H9 (cell line): ENCODE measurements around the gene C2orf66. TPM values are rescaled to one million over a fixed set of nuclear protein-coding genes. Genes with fewer than 3 reads are reported as not detected.

Experiments used
- DNase-seq: peaks from one replicate; pipeline ENCODE4 v3.0.0-alpha.2; 2017
- H2AFZ ChIP-seq: one replicate; pipeline ENCODE4 v1.6.1; 2013; ENCODE audit warnings: mild to moderate bottlenecking, low read length, control low read depth, moderate library complexity
- H2AK5ac ChIP-seq: 2 replicates; pipeline ENCODE4 v1.6.1; 2013; ENCODE audit warnings: low read length, control low read depth, mixed read lengths; ENCODE audit not compliant: insufficient read length
- H2BK120ac ChIP-seq: one replicate; pipeline ENCODE4 v1.6.1; 2013; ENCODE audit warnings: low read depth, mild to moderate bottlenecking, low read length, control low read depth, inconsistent platforms; ENCODE audit not compliant: poor library complexity, severe bottlenecking
- H2BK12ac ChIP-seq: 2 replicates; pipeline ENCODE4 v1.6.1; 2013; ENCODE audit warnings: low read length, control low read depth, mixed read lengths, low read depth; ENCODE audit not compliant: insufficient read length
- H2BK15ac ChIP-seq: 2 replicates; pipeline ENCODE4 v1.6.1; 2013; ENCODE audit warnings: low read depth, low read length, control low read depth
- H2BK20ac ChIP-seq: one replicate; pipeline ENCODE4 v1.6.1; 2013; ENCODE audit warnings: low read depth, mild to moderate bottlenecking, low read length, control low read depth, inconsistent platforms; ENCODE audit not compliant: poor library complexity, severe bottlenecking
- H2BK5ac ChIP-seq: 2 replicates; pipeline ENCODE4 v1.6.1; 2013; ENCODE audit warnings: low read length, control low read depth, mixed read lengths; ENCODE audit not compliant: insufficient read length
- H3K14ac ChIP-seq: 2 replicates; pipeline ENCODE4 v1.6.1; 2013; ENCODE audit warnings: low read length, control low read depth; ENCODE audit not compliant: insufficient read depth
- H3K18ac ChIP-seq: 2 replicates; pipeline ENCODE4 v1.6.1; 2013; ENCODE audit warnings: low read depth, mild to moderate bottlenecking, mixed read lengths, low read length, control low read depth; ENCODE audit not compliant: insufficient read length
- H3K23ac ChIP-seq: 2 replicates; pipeline ENCODE4 v1.6.1; 2013; ENCODE audit warnings: low read length, control low read depth, mixed read lengths, low read depth; ENCODE audit not compliant: insufficient read length
- H3K23me2 ChIP-seq: 2 replicates; pipeline ENCODE4 v1.6.1; 2013; ENCODE audit warnings: low read depth, mild to moderate bottlenecking, mixed read lengths, low read length, control low read depth; ENCODE audit not compliant: insufficient read length, poor library complexity, severe bottlenecking
- H3K27ac ChIP-seq: 2 replicates; pipeline ENCODE4 v1.5.1; 2013; ENCODE audit warnings: low read length, control low read depth, mixed read lengths, low read depth; ENCODE audit not compliant: insufficient read length
- H3K27me3 ChIP-seq: 2 replicates; pipeline ENCODE4 v1.6.1; 2013; ENCODE audit warnings: low read length, control low read depth, inconsistent platforms; ENCODE audit not compliant: insufficient read depth
- H3K4ac ChIP-seq: 2 replicates; pipeline ENCODE4 v1.6.1; 2013; ENCODE audit warnings: low read depth, mild to moderate bottlenecking, control low read depth, inconsistent platforms, low read length, moderate library complexity
- H3K4me1 ChIP-seq: 2 replicates; pipeline ENCODE4 v1.6.1; 2013; ENCODE audit warnings: low read length, control low read depth, inconsistent platforms; ENCODE audit not compliant: insufficient read depth
- H3K4me2 ChIP-seq: 2 replicates; pipeline ENCODE4 v1.6.1; 2013; ENCODE audit warnings: low read length, control low read depth, mixed read lengths; ENCODE audit not compliant: insufficient read length, insufficient read depth
- H3K56ac ChIP-seq: 2 replicates; pipeline ENCODE4 v1.6.1; 2013; ENCODE audit warnings: low read depth, mild to moderate bottlenecking, mixed read lengths, low read length, control low read depth; ENCODE audit not compliant: insufficient read length
- H3K79me1 ChIP-seq: 2 replicates; pipeline ENCODE4 v1.6.1; 2013; ENCODE audit warnings: low read depth, mild to moderate bottlenecking, moderate library complexity, low read length, control low read depth, inconsistent platforms; ENCODE audit not compliant: insufficient read depth, poor library complexity, severe bottlenecking
- H3K79me2 ChIP-seq: 2 replicates; pipeline ENCODE4 v1.6.1; 2013; ENCODE audit warnings: low read length, control low read depth, inconsistent platforms; ENCODE audit not compliant: insufficient read depth
- H3K9ac ChIP-seq: 2 replicates; pipeline ENCODE4 v1.6.1; 2013; ENCODE audit warnings: low read length, control low read depth, mixed read lengths; ENCODE audit not compliant: insufficient read length; ENCODE audit errors: extremely low read depth
- H3K9me3 ChIP-seq: one replicate; pipeline ENCODE4 v1.6.1; 2013; ENCODE audit warnings: low read depth, low read length, inconsistent platforms; ENCODE audit not compliant: control insufficient read depth
- H3T11ph ChIP-seq: one replicate; pipeline ENCODE4 v1.6.1; 2013; ENCODE audit warnings: mild to moderate bottlenecking, low read length, control low read depth, inconsistent platforms
- H4K20me1 ChIP-seq: one replicate; pipeline ENCODE4 v1.6.1; 2013; ENCODE audit not compliant: control insufficient read depth, insufficient read length, insufficient read depth
- H4K5ac ChIP-seq: 2 replicates; pipeline ENCODE4 v1.6.1; 2013; ENCODE audit warnings: low read depth, mild to moderate bottlenecking, mixed read lengths, low read length, control low read depth; ENCODE audit not compliant: insufficient read length
- H4K8ac ChIP-seq: replicated peaks from 2 replicates; pipeline ENCODE4 v1.6.1; 2013; ENCODE audit warnings: low read length, control low read depth, mixed read lengths, low read depth; ENCODE audit not compliant: insufficient read length
- H4K91ac ChIP-seq: 2 replicates; pipeline ENCODE4 v1.6.1; 2013; ENCODE audit warnings: low read depth, mild to moderate bottlenecking, moderate library complexity, mixed read lengths, low read length, control low read depth; ENCODE audit not compliant: insufficient read length
- H3K27ac Mint-ChIP-seq, 3 experiments: 2 replicates in 2 of 3; 3 replicates in 1 of 3; pipeline ENCODE4 v1.8.0; 2020 to 2021; ENCODE audit warnings: mixed read lengths in 3 of 3, mild to moderate bottlenecking in 1 of 3, moderate library complexity in 1 of 3
- H3K27me3 Mint-ChIP-seq: 2 replicates; pipeline ENCODE4 v1.8.0; 2021; ENCODE audit warnings: low read depth, mild to moderate bottlenecking, moderate library complexity, mixed read lengths
- H3K36me3 Mint-ChIP-seq, 3 experiments: 2 replicates in 2 of 3; 3 replicates in 1 of 3; pipeline ENCODE4 v1.8.0; 2020 to 2021; ENCODE audit warnings: low read depth in 3 of 3, mixed read lengths in 3 of 3; ENCODE audit not compliant: insufficient read depth in 1 of 3
- H3K4me1 Mint-ChIP-seq, 2 experiments: 2 replicates each; pipeline ENCODE4 v1.8.0; 2020; ENCODE audit warnings: mixed read lengths in 2 of 2
- H3K4me3 Mint-ChIP-seq, 2 experiments: 2 replicates in 1 of 2; 3 replicates in 1 of 2; pipeline ENCODE4 v1.8.0; 2020 to 2021; ENCODE audit warnings: mild to moderate bottlenecking in 2 of 2, mixed read lengths in 2 of 2, moderate library complexity in 1 of 2
- H3K9me3 Mint-ChIP-seq, 2 experiments: 2 replicates in 1 of 2; 3 replicates in 1 of 2; pipeline ENCODE4 v1.8.0; 2020; ENCODE audit warnings: mild to moderate bottlenecking in 2 of 2, mixed read lengths in 2 of 2, moderate library complexity in 1 of 2
- WGBS: extraction: QIAGEN DNeasy Blood & Tissue Kit; methylation state at CpG from one replicate; pipeline ENCODE4 v1.1.7; 2013; ENCODE audit warnings: missing lambda C conversion rate, low lambda C conversion rate, mixed read lengths; ENCODE audit not compliant: insufficient read length; ENCODE audit errors: extremely low coverage; 5-methylcytosine and 5-hydroxymethylcytosine counted together
- total RNA-seq: library from RNA; stranded (reverse); gene quantifications from 2 replicates; pipeline ENCODE4 v1.2.1, GENCODE V29; 2021
- TF ChIP-seq, protein P1 (sequence below): fragments of 200-600 bp; sonication (generic); conservative IDR thresholded peaks from 3 replicates; pipeline ENCODE4 v1.8.0; 2021; ENCODE audit warnings: antibody characterized with exemption, mild to moderate bottlenecking

C2orf66 gene
- total RNA-seq, 1 experiment from 2014 or later: not detected

- H3K4me1 ChIP-seq: no peaks in the 10 kb centered on the region
- no peaks in the 10 kb centered on the region for H3K9me3 Mint-ChIP-seq
- H3K23ac ChIP-seq: no peak overlapping the region
- H4K91ac ChIP-seq: no peak overlapping the region
- H3K36me3 Mint-ChIP-seq: peaks cover 4 to 13% (median 11%) of the 10 kb centered on the region in 3 experiments; a peak in 5 of 7 replicates
- no peak overlapping the region for H2BK5ac ChIP-seq
- H2AFZ ChIP-seq: no peak overlapping the region
- H3K79me2 ChIP-seq: no peaks in the 10 kb centered on the region
- TF ChIP-seq, protein P1, sequence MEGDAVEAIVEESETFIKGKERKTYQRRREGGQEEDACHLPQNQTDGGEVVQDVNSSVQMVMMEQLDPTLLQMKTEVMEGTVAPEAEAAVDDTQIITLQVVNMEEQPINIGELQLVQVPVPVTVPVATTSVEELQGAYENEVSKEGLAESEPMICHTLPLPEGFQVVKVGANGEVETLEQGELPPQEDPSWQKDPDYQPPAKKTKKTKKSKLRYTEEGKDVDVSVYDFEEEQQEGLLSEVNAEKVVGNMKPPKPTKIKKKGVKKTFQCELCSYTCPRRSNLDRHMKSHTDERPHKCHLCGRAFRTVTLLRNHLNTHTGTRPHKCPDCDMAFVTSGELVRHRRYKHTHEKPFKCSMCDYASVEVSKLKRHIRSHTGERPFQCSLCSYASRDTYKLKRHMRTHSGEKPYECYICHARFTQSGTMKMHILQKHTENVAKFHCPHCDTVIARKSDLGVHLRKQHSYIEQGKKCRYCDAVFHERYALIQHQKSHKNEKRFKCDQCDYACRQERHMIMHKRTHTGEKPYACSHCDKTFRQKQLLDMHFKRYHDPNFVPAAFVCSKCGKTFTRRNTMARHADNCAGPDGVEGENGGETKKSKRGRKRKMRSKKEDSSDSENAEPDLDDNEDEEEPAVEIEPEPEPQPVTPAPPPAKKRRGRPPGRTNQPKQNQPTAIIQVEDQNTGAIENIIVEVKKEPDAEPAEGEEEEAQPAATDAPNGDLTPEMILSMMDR: no peak
- no peak overlapping the region for H3K14ac ChIP-seq
- H3K4me2 ChIP-seq: no peak overlapping the region
- H4K20me1 ChIP-seq: no peaks in the 10 kb centered on the region
- no peak overlapping the region for H2BK20ac ChIP-seq
- no peaks in the 10 kb centered on the region for H3K9me3 ChIP-seq
- H3K27ac Mint-ChIP-seq: no peak overlapping the region
- no peak overlapping the region for H3K27ac ChIP-seq
- H2BK15ac ChIP-seq: no peak overlapping the region
- no peak for DNase-seq
- H3K9ac ChIP-seq: no peak overlapping the region
- H3K79me1 ChIP-seq: no peaks in the 10 kb centered on the region
- no peak overlapping the region for H3K4me3 Mint-ChIP-seq
- no peak overlapping the region for H3K56ac ChIP-seq
- no peak overlapping the region for H3T11ph ChIP-seq
- H3K27me3 ChIP-seq: no peaks in the 10 kb centered on the region
- H3K4me1 Mint-ChIP-seq: no peaks in the 10 kb centered on the region
- no peak overlapping the region for H2BK12ac ChIP-seq
- H2AK5ac ChIP-seq: no peak overlapping the region
- no peak overlapping the region for H2BK120ac ChIP-seq
- no peaks in the 10 kb centered on the region for H3K23me2 ChIP-seq
- no peak overlapping the region for H3K18ac ChIP-seq
- H4K8ac ChIP-seq: no peak overlapping the region
- H3K27me3 Mint-ChIP-seq: no peaks in the 10 kb centered on the region
- no peak overlapping the region for H3K4ac ChIP-seq
- no CpG with 5 or more reads among the region's 1 CpG for WGBS
- H4K5ac ChIP-seq: no peak overlapping the region
These were observed 41.9 kb upstream of the C2orf66 start for GRCh38 chr2:196851088-196851487.
